Liver (tissue), 9 donors: ENCODE measurements around the gene MLLT10. TPM values are rescaled to one million over a fixed set of nuclear protein-coding genes. Genes with fewer than 3 reads are reported as not detected.

Source experiments
- DNase-seq: peaks from one replicate; pipeline ENCODE4 v3.0.0-alpha.2; 2017; ENCODE audit warnings: low spot score
- H3K27ac ChIP-seq, 2 donors: one replicate each; pipeline ENCODE4 v1.7.0; 2013; ENCODE audit warnings: inconsistent platforms in 2 of 2, low read length in 2 of 2, control low read depth in 1 of 2, low read depth in 1 of 2, mild to moderate bottlenecking in 1 of 2
- H3K27me3 ChIP-seq, 4 donors: one replicate each; pipeline versions ENCODE4 v1.6.1 to v1.7.0; 2013; ENCODE audit warnings: low read length in 3 of 4, inconsistent platforms in 1 of 4, mild to moderate bottlenecking in 1 of 4, moderate library complexity in 1 of 4; ENCODE audit not compliant: control insufficient read depth in 4 of 4, insufficient read depth in 4 of 4
- H3K36me3 ChIP-seq, 4 donors: one replicate each; pipeline versions ENCODE4 v1.6.1 to v1.7.0; 2013; ENCODE audit warnings: low read length in 3 of 4, mild to moderate bottlenecking in 3 of 4, low read depth in 1 of 4, moderate library complexity in 1 of 4; ENCODE audit not compliant: control insufficient read depth in 4 of 4, insufficient read depth in 3 of 4
- H3K4me1 ChIP-seq, 4 donors: one replicate each; pipeline versions ENCODE4 v1.6.1 to v1.7.0; 2013; ENCODE audit warnings: low read length in 3 of 4, mild to moderate bottlenecking in 3 of 4, moderate library complexity in 1 of 4; ENCODE audit not compliant: control insufficient read depth in 4 of 4, insufficient read depth in 4 of 4
- H3K4me3 ChIP-seq, 3 donors: one replicate each; pipeline versions ENCODE4 v1.6.1 to v1.7.0; 2013; ENCODE audit warnings: low read length in 3 of 3, control low read depth in 1 of 3, low read depth in 1 of 3, mild to moderate bottlenecking in 1 of 3
- H3K9ac ChIP-seq, 2 donors: one replicate each; pipeline ENCODE4 v1.7.0; 2013; ENCODE audit warnings: low read length in 2 of 2, mild to moderate bottlenecking in 2 of 2, moderate library complexity in 2 of 2, control low read depth in 1 of 2, low read depth in 1 of 2
- H3K9me3 ChIP-seq, 4 donors: one replicate each; pipeline versions ENCODE4 v1.6.1 to v1.7.0; 2013; ENCODE audit warnings: low read length in 3 of 4; ENCODE audit not compliant: control insufficient read depth in 4 of 4
- CTCF ChIP-seq: fragments of 150-350 bp; IDR thresholded peaks from 2 replicates; pipeline ENCODE4 v1.5.1; 2017; ENCODE audit warnings: improper control_type of control experiment, low read depth, low read length; ENCODE audit not compliant: missing input control
- EGR1 ChIP-seq, 2 donors: IDR thresholded peaks; 2 replicates each; pipeline ENCODE4 v1.6.1; 2016 to 2018; ENCODE audit warnings: antibody characterized with exemption in 2 of 2, low read depth in 2 of 2
- FOXA1 ChIP-seq: IDR thresholded peaks from 2 replicates; pipeline ENCODE4 v1.6.1; 2016; ENCODE audit warnings: antibody characterized with exemption
- FOXA2 ChIP-seq: IDR thresholded peaks from 2 replicates; pipeline ENCODE4 v1.6.1; 2016; ENCODE audit warnings: antibody characterized with exemption
- GABPA ChIP-seq, 2 donors: IDR thresholded peaks in 1 of 2; conservative IDR thresholded peaks in 1 of 2; 2 replicates each; pipeline ENCODE4 v1.6.1; 2016; ENCODE audit warnings: antibody characterized with exemption in 2 of 2, mild to moderate bottlenecking in 1 of 2, moderate library complexity in 1 of 2
- HNF4G ChIP-seq: IDR thresholded peaks from 2 replicates; pipeline ENCODE4 v1.6.1; 2016; ENCODE audit warnings: antibody characterized with exemption
- JUND ChIP-seq, 2 donors: IDR thresholded peaks; 2 replicates each; pipeline ENCODE4 v1.6.1; 2016; ENCODE audit warnings: antibody characterized with exemption in 2 of 2
- MAX ChIP-seq: IDR thresholded peaks from 2 replicates; pipeline ENCODE4 v1.6.1; 2016; ENCODE audit warnings: antibody characterized with exemption
- NR2F2 ChIP-seq: IDR thresholded peaks from 2 replicates; pipeline ENCODE4 v1.6.1; 2016; ENCODE audit warnings: antibody characterized with exemption
- RAD21 ChIP-seq, 2 donors: IDR thresholded peaks; 2 replicates each; pipeline ENCODE4 v1.6.1; 2016; ENCODE audit warnings: antibody characterized with exemption in 2 of 2, mild to moderate bottlenecking in 2 of 2
- REST ChIP-seq: IDR thresholded peaks from 2 replicates; pipeline ENCODE4 v1.6.1; 2016; ENCODE audit warnings: antibody characterized with exemption, mild to moderate bottlenecking
- RXRA ChIP-seq, 2 donors: IDR thresholded peaks; 2 replicates each; pipeline ENCODE4 v1.6.1; 2017 to 2018; ENCODE audit warnings: antibody characterized with exemption in 2 of 2, mild to moderate bottlenecking in 1 of 2
- SP1 ChIP-seq: IDR thresholded peaks from 2 replicates; pipeline ENCODE4 v1.6.1; 2018; ENCODE audit warnings: antibody characterized with exemption, mild to moderate bottlenecking
- TAF1 ChIP-seq: conservative IDR thresholded peaks from 2 replicates; pipeline ENCODE4 v1.6.1; 2016; ENCODE audit warnings: antibody characterized with exemption, mild to moderate bottlenecking
- YY1 ChIP-seq: IDR thresholded peaks from 2 replicates; pipeline ENCODE4 v1.6.1; 2016; ENCODE audit warnings: antibody characterized with exemption, mild to moderate bottlenecking
- ZBTB33 ChIP-seq: IDR thresholded peaks from 2 replicates; pipeline ENCODE4 v1.6.1; 2016; ENCODE audit warnings: antibody characterized with exemption
- WGBS: extraction: QIAGEN DNeasy Blood & Tissue Kit; methylation state at CpG from one replicate; pipeline ENCODE4 v1.1.7; 2013; 5-methylcytosine and 5-hydroxymethylcytosine counted together
- polyA plus RNA-seq, 2 donors: library from polyadenylated mRNA; stranded (reverse) in 1 of 2; unstranded in 1 of 2; fragments of 200-250 nt in 1 of 2; fragments of >200 nt in 1 of 2; fragmentation: Nextera tagmentation in 1 of 2; extraction: Ambion mirVana in 1 of 2; gene quantifications; one replicate each; pipeline versions ENCODE4 v1.2.1 to v1.2.3, GENCODE V29; 2013 to 2015
- total RNA-seq, 2 donors: library from RNA; depleted of rRNA; stranded (reverse); fragments of >200 nt; gene quantifications; one replicate each; pipeline ENCODE4 v1.2.3, GENCODE V29; 2014
- donor health status: healthy.
- donor health status: healthy.
- donor health status: healthy.
- donor health status: healthy.
- donor health status: healthy.

MLLT10 gene
- total and polyA plus RNA-seq, 4 donors, result 11.9 to 47.4 (median 22.6) TPM

GRCh38 chr10:21508706-21509331 is 25.2 kb upstream of the MLLT10 start:
- Histone ChIP-seq H3K27ac (peak overlapping the region; percentile 88 to 94), H3K27me3 (no peaks in the 10 kb centered on the region), H3K9ac (no peak overlapping the region), H3K36me3 (no peaks in the 10 kb centered on the region), H3K4me1 (peaks cover 12 to 77% (median 66%) of the 10 kb centered on the region in 4 donors), H3K9me3 (no peaks in the 10 kb centered on the region), H3K4me3 (peak overlapping the region in 1 of 3 donors; percentile 73)
- TF ChIP-seq REST (no peak), NR2F2 (no peak), EGR1 (IDR thresholded peaks at IDR 0.05; ENCODE audit: low read depth in 2 of 2) (no peak), YY1 (no peak), CTCF (no peak), FOXA2 (no peak), GABPA (IDR thresholded peaks at IDR 0.05 in 1 of 2, conservative IDR thresholded peaks at IDR 0.05 in 1 of 2) (no peak), RXRA (IDR thresholded peaks at IDR 0.05) (no peak), HNF4G (no peak), TAF1 (no peak), RAD21 (IDR thresholded peaks at IDR 0.05) (no peak), SP1 (no peak), FOXA1 (no peak), MAX (no peak), JUND (IDR thresholded peaks at IDR 0.05) (no peak), ZBTB33 (no peak)
- DNase-seq, result no peak
- WGBS, result 88% methylated on average over 43 of the region's 43 CpGs
